Right lobe of liver (tissue), 4 donors: ENCODE results near the gene KLC1.

Experiments
- POLR2A ChIP-seq: fragments of 450-650 bp; IDR thresholded peaks from one replicate; pipeline ENCODE4 v1.6.1; 2017; ENCODE audit warnings: antibody characterized with exemption, mild to moderate bottlenecking
- TF ChIP-seq, protein P1 (sequence below), 4 donors: fragments of 200-600 bp in 3 of 4; fragments of 450-650 bp in 1 of 4; IDR thresholded peaks; one replicate each; pipeline versions ENCODE4 v1.5.1 to v1.8.0; 2016 to 2022; ENCODE audit warnings: antibody characterized with exemption in 4 of 4, mild to moderate bottlenecking in 2 of 4
- donor health status: DM: no; HTN: no; CAD: no.
- donor health status: DM: no; HTN: no; CAD: no.
- donor health status: DM: no; HTN: yes; CAD: no.

GRCh38 chr14:103629503-103630121, 601 bp downstream of the KLC1 start:
- TF ChIP-seq, protein P1, sequence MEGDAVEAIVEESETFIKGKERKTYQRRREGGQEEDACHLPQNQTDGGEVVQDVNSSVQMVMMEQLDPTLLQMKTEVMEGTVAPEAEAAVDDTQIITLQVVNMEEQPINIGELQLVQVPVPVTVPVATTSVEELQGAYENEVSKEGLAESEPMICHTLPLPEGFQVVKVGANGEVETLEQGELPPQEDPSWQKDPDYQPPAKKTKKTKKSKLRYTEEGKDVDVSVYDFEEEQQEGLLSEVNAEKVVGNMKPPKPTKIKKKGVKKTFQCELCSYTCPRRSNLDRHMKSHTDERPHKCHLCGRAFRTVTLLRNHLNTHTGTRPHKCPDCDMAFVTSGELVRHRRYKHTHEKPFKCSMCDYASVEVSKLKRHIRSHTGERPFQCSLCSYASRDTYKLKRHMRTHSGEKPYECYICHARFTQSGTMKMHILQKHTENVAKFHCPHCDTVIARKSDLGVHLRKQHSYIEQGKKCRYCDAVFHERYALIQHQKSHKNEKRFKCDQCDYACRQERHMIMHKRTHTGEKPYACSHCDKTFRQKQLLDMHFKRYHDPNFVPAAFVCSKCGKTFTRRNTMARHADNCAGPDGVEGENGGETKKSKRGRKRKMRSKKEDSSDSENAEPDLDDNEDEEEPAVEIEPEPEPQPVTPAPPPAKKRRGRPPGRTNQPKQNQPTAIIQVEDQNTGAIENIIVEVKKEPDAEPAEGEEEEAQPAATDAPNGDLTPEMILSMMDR (IDR thresholded peaks at IDR 0.05), result no peak
- TF ChIP-seq POLR2A, result no peak
